Liver (tissue), 9 donors: ENCODE results near the gene GLOD4. TPM values are rescaled to one million over a fixed set of nuclear protein-coding genes. Genes with fewer than 3 reads are reported as not detected.

Source experiments
- DNase-seq: peaks from one replicate; pipeline ENCODE4 v3.0.0-alpha.2; 2017; ENCODE audit warnings: low spot score
- H3K27ac ChIP-seq, 2 donors: one replicate each; pipeline ENCODE4 v1.7.0; 2013; ENCODE audit warnings: inconsistent platforms in 2 of 2, low read length in 2 of 2, control low read depth in 1 of 2, low read depth in 1 of 2, mild to moderate bottlenecking in 1 of 2
- H3K27me3 ChIP-seq, 4 donors: one replicate each; pipeline versions ENCODE4 v1.6.1 to v1.7.0; 2013; ENCODE audit warnings: low read length in 3 of 4, inconsistent platforms in 1 of 4, mild to moderate bottlenecking in 1 of 4, moderate library complexity in 1 of 4; ENCODE audit not compliant: control insufficient read depth in 4 of 4, insufficient read depth in 4 of 4
- H3K36me3 ChIP-seq, 4 donors: one replicate each; pipeline versions ENCODE4 v1.6.1 to v1.7.0; 2013; ENCODE audit warnings: low read length in 3 of 4, mild to moderate bottlenecking in 3 of 4, low read depth in 1 of 4, moderate library complexity in 1 of 4; ENCODE audit not compliant: control insufficient read depth in 4 of 4, insufficient read depth in 3 of 4
- H3K4me1 ChIP-seq, 4 donors: one replicate each; pipeline versions ENCODE4 v1.6.1 to v1.7.0; 2013; ENCODE audit warnings: low read length in 3 of 4, mild to moderate bottlenecking in 3 of 4, moderate library complexity in 1 of 4; ENCODE audit not compliant: control insufficient read depth in 4 of 4, insufficient read depth in 4 of 4
- H3K4me3 ChIP-seq, 3 donors: one replicate each; pipeline versions ENCODE4 v1.6.1 to v1.7.0; 2013; ENCODE audit warnings: low read length in 3 of 3, control low read depth in 1 of 3, low read depth in 1 of 3, mild to moderate bottlenecking in 1 of 3
- H3K9ac ChIP-seq, 2 donors: one replicate each; pipeline ENCODE4 v1.7.0; 2013; ENCODE audit warnings: low read length in 2 of 2, mild to moderate bottlenecking in 2 of 2, moderate library complexity in 2 of 2, control low read depth in 1 of 2, low read depth in 1 of 2
- H3K9me3 ChIP-seq, 4 donors: one replicate each; pipeline versions ENCODE4 v1.6.1 to v1.7.0; 2013; ENCODE audit warnings: low read length in 3 of 4; ENCODE audit not compliant: control insufficient read depth in 4 of 4
- EGR1 ChIP-seq, 2 donors: IDR thresholded peaks; 2 replicates each; pipeline ENCODE4 v1.6.1; 2016 to 2018; ENCODE audit warnings: antibody characterized with exemption in 2 of 2, low read depth in 2 of 2
- FOXA1 ChIP-seq: IDR thresholded peaks from 2 replicates; pipeline ENCODE4 v1.6.1; 2016; ENCODE audit warnings: antibody characterized with exemption
- GABPA ChIP-seq, 2 donors: IDR thresholded peaks in 1 of 2; conservative IDR thresholded peaks in 1 of 2; 2 replicates each; pipeline ENCODE4 v1.6.1; 2016; ENCODE audit warnings: antibody characterized with exemption in 2 of 2, mild to moderate bottlenecking in 1 of 2, moderate library complexity in 1 of 2
- HNF4A ChIP-seq, 2 donors: conservative IDR thresholded peaks; 2 replicates each; pipeline ENCODE4 v1.6.1; 2016; ENCODE audit warnings: antibody characterized with exemption in 2 of 2, mild to moderate bottlenecking in 2 of 2
- HNF4G ChIP-seq: IDR thresholded peaks from 2 replicates; pipeline ENCODE4 v1.6.1; 2016; ENCODE audit warnings: antibody characterized with exemption
- JUND ChIP-seq, 2 donors: IDR thresholded peaks; 2 replicates each; pipeline ENCODE4 v1.6.1; 2016; ENCODE audit warnings: antibody characterized with exemption in 2 of 2
- NR2F2 ChIP-seq: IDR thresholded peaks from 2 replicates; pipeline ENCODE4 v1.6.1; 2016; ENCODE audit warnings: antibody characterized with exemption
- RAD21 ChIP-seq, 2 donors: IDR thresholded peaks; 2 replicates each; pipeline ENCODE4 v1.6.1; 2016; ENCODE audit warnings: antibody characterized with exemption in 2 of 2, mild to moderate bottlenecking in 2 of 2
- RXRA ChIP-seq, 2 donors: IDR thresholded peaks; 2 replicates each; pipeline ENCODE4 v1.6.1; 2017 to 2018; ENCODE audit warnings: antibody characterized with exemption in 2 of 2, mild to moderate bottlenecking in 1 of 2
- SP1 ChIP-seq: IDR thresholded peaks from 2 replicates; pipeline ENCODE4 v1.6.1; 2018; ENCODE audit warnings: antibody characterized with exemption, mild to moderate bottlenecking
- TAF1 ChIP-seq: conservative IDR thresholded peaks from 2 replicates; pipeline ENCODE4 v1.6.1; 2016; ENCODE audit warnings: antibody characterized with exemption, mild to moderate bottlenecking
- YY1 ChIP-seq: IDR thresholded peaks from 2 replicates; pipeline ENCODE4 v1.6.1; 2016; ENCODE audit warnings: antibody characterized with exemption, mild to moderate bottlenecking
- WGBS: extraction: QIAGEN DNeasy Blood & Tissue Kit; methylation state at CpG from one replicate; pipeline ENCODE4 v1.1.7; 2013; 5-methylcytosine and 5-hydroxymethylcytosine counted together
- polyA plus RNA-seq, 2 donors: library from polyadenylated mRNA; stranded (reverse) in 1 of 2; unstranded in 1 of 2; fragments of 200-250 nt in 1 of 2; fragments of >200 nt in 1 of 2; fragmentation: Nextera tagmentation in 1 of 2; extraction: Ambion mirVana in 1 of 2; gene quantifications; one replicate each; pipeline versions ENCODE4 v1.2.1 to v1.2.3, GENCODE V29; 2013 to 2015
- total RNA-seq, 2 donors: library from RNA; depleted of rRNA; stranded (reverse); fragments of >200 nt; gene quantifications; one replicate each; pipeline ENCODE4 v1.2.3, GENCODE V29; 2014
- TF ChIP-seq, protein P1 (sequence below): IDR thresholded peaks from 2 replicates; pipeline ENCODE4 v1.6.1; 2016; ENCODE audit warnings: antibody characterized with exemption
- TF ChIP-seq, protein P2 (sequence below): IDR thresholded peaks from 2 replicates; pipeline ENCODE4 v1.6.1; 2016; ENCODE audit warnings: antibody characterized with exemption
- TF ChIP-seq, protein P3 (sequence below): IDR thresholded peaks from 2 replicates; pipeline ENCODE4 v1.6.1; 2016; ENCODE audit warnings: antibody characterized with exemption, mild to moderate bottlenecking
- TF ChIP-seq, protein P4 (sequence below): IDR thresholded peaks from 2 replicates; pipeline ENCODE4 v1.6.1; 2016; ENCODE audit warnings: antibody characterized with exemption
- TF ChIP-seq, protein P5 (sequence below): fragments of 150-350 bp; IDR thresholded peaks from 2 replicates; pipeline ENCODE4 v1.5.1; 2017; ENCODE audit warnings: improper control_type of control experiment, low read depth, low read length; ENCODE audit not compliant: missing input control
- donor health status: healthy.
- donor health status: healthy.
- donor health status: healthy.
- donor health status: healthy.
- donor health status: healthy.

The GLOD4 gene
- total and polyA plus RNA-seq, 4 donors: 26.1 to 50.5 (median 39.0) TPM

DNA sequence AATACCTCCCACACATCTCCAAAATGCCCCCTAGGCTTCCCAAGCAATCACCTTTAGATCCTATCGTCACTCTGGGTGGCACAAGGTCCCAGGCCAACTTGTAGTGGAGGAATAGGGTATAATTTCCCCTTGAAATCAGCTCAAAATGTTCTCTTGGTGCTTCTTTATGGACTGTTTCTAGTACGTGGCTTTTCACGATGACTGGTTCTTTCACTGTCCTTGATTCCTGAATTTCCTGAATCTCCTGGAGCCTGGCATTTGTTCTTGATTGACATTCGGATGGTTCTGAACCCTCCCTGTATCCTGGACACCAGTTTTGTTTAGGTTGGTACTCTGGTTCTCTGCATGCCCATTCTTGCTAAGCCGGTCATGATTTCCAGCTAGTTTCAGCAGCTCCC is 60.5 kb downstream of the GLOD4 start:
- Histone ChIP-seq H3K36me3 (no peaks in the 10 kb centered on the region), H3K9me3 (no peaks in the 10 kb centered on the region), H3K4me1 (peaks cover 0 to 4% (median under 1%) of the 10 kb centered on the region in 4 donors), H3K27ac (no peak overlapping the region), H3K4me3 (no peak overlapping the region), H3K27me3 (no peaks in the 10 kb centered on the region), H3K9ac (no peak overlapping the region)
- 77% methylated on average over 5 of the region's 5 CpGs for WGBS
- DNase-seq: no peak
- TF ChIP-seq, protein P1, sequence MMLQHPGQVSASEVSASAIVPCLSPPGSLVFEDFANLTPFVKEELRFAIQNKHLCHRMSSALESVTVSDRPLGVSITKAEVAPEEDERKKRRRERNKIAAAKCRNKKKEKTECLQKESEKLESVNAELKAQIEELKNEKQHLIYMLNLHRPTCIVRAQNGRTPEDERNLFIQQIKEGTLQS: no peak
- no peak for TF ChIP-seq HNF4G
- TF ChIP-seq FOXA1: no peak
- TF ChIP-seq, protein P2, sequence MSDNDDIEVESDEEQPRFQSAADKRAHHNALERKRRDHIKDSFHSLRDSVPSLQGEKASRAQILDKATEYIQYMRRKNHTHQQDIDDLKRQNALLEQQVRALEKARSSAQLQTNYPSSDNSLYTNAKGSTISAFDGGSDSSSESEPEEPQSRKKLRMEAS: no peak
- no peak for TF ChIP-seq HNF4A (conservative IDR thresholded peaks at IDR 0.05)
- TF ChIP-seq, protein P3, sequence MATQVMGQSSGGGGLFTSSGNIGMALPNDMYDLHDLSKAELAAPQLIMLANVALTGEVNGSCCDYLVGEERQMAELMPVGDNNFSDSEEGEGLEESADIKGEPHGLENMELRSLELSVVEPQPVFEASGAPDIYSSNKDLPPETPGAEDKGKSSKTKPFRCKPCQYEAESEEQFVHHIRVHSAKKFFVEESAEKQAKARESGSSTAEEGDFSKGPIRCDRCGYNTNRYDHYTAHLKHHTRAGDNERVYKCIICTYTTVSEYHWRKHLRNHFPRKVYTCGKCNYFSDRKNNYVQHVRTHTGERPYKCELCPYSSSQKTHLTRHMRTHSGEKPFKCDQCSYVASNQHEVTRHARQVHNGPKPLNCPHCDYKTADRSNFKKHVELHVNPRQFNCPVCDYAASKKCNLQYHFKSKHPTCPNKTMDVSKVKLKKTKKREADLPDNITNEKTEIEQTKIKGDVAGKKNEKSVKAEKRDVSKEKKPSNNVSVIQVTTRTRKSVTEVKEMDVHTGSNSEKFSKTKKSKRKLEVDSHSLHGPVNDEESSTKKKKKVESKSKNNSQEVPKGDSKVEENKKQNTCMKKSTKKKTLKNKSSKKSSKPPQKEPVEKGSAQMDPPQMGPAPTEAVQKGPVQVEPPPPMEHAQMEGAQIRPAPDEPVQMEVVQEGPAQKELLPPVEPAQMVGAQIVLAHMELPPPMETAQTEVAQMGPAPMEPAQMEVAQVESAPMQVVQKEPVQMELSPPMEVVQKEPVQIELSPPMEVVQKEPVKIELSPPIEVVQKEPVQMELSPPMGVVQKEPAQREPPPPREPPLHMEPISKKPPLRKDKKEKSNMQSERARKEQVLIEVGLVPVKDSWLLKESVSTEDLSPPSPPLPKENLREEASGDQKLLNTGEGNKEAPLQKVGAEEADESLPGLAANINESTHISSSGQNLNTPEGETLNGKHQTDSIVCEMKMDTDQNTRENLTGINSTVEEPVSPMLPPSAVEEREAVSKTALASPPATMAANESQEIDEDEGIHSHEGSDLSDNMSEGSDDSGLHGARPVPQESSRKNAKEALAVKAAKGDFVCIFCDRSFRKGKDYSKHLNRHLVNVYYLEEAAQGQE: no peak
- no peak for TF ChIP-seq RXRA (IDR thresholded peaks at IDR 0.05)
- no peak for TF ChIP-seq GABPA (IDR thresholded peaks at IDR 0.05 in 1 of 2, conservative IDR thresholded peaks at IDR 0.05 in 1 of 2)
- no peak for TF ChIP-seq TAF1
- TF ChIP-seq SP1: no peak
- TF ChIP-seq EGR1 (IDR thresholded peaks at IDR 0.05; ENCODE audit: low read depth in 2 of 2): no peak
- TF ChIP-seq, protein P4, sequence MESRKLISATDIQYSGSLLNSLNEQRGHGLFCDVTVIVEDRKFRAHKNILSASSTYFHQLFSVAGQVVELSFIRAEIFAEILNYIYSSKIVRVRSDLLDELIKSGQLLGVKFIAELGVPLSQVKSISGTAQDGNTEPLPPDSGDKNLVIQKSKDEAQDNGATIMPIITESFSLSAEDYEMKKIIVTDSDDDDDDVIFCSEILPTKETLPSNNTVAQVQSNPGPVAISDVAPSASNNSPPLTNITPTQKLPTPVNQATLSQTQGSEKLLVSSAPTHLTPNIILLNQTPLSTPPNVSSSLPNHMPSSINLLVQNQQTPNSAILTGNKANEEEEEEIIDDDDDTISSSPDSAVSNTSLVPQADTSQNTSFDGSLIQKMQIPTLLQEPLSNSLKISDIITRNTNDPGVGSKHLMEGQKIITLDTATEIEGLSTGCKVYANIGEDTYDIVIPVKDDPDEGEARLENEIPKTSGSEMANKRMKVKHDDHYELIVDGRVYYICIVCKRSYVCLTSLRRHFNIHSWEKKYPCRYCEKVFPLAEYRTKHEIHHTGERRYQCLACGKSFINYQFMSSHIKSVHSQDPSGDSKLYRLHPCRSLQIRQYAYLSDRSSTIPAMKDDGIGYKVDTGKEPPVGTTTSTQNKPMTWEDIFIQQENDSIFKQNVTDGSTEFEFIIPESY: no peak
- no peak for TF ChIP-seq RAD21 (IDR thresholded peaks at IDR 0.05)
- TF ChIP-seq JUND (IDR thresholded peaks at IDR 0.05): no peak
- no peak for TF ChIP-seq YY1
- TF ChIP-seq, protein P5, sequence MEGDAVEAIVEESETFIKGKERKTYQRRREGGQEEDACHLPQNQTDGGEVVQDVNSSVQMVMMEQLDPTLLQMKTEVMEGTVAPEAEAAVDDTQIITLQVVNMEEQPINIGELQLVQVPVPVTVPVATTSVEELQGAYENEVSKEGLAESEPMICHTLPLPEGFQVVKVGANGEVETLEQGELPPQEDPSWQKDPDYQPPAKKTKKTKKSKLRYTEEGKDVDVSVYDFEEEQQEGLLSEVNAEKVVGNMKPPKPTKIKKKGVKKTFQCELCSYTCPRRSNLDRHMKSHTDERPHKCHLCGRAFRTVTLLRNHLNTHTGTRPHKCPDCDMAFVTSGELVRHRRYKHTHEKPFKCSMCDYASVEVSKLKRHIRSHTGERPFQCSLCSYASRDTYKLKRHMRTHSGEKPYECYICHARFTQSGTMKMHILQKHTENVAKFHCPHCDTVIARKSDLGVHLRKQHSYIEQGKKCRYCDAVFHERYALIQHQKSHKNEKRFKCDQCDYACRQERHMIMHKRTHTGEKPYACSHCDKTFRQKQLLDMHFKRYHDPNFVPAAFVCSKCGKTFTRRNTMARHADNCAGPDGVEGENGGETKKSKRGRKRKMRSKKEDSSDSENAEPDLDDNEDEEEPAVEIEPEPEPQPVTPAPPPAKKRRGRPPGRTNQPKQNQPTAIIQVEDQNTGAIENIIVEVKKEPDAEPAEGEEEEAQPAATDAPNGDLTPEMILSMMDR: no peak
- TF ChIP-seq NR2F2: no peak
